ENCODE data around the gene CMTM4. TPM values are rescaled to one million over a fixed set of nuclear protein-coding genes. Genes with fewer than 3 reads are reported as not detected.
"Not testable (repeated sequence)": the region's sequence is repeated elsewhere in the genome, so short reads cannot be mapped to it uniquely, and the experiment has no call there.

CMTM4 gene
- total and polyA plus RNA-seq, 11 donors = 4.5 to 22.5 (median 12.2) TPM

DNA sequence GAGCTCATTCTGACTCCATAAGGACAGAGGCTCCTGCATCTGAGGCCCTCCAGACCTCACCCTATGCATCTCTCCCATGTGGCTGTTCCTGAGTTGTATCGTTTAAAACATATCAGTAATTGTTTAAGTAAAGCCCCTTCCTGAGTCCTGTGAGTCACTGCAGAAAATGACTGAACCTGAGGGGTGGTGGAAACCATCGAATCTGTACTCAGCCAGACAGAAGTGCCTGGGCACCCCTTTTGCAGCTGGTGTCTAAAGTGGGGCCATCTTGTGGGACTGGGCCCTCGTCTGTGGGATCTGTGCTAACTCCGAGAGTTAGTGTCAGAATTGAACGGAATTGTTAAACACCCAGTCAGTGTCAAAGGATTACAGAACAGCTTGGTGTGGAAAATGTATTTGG is 66.7 kb downstream of the CMTM4 start:
- intact Hi-C loops (cut with DNase I) = no loop called here
- no peak overlapping the region for H3K4me3 ChIP-seq
- no peak overlapping the region for H3K27ac ChIP-seq
- DNase-seq (peak in 1 of 5 donors; percentile 5), ATAC-seq (no peak)
- TF ChIP-seq POLR2A (IDR thresholded peaks at IDR 0.05) = no peak
- TF ChIP-seq, protein P1, sequence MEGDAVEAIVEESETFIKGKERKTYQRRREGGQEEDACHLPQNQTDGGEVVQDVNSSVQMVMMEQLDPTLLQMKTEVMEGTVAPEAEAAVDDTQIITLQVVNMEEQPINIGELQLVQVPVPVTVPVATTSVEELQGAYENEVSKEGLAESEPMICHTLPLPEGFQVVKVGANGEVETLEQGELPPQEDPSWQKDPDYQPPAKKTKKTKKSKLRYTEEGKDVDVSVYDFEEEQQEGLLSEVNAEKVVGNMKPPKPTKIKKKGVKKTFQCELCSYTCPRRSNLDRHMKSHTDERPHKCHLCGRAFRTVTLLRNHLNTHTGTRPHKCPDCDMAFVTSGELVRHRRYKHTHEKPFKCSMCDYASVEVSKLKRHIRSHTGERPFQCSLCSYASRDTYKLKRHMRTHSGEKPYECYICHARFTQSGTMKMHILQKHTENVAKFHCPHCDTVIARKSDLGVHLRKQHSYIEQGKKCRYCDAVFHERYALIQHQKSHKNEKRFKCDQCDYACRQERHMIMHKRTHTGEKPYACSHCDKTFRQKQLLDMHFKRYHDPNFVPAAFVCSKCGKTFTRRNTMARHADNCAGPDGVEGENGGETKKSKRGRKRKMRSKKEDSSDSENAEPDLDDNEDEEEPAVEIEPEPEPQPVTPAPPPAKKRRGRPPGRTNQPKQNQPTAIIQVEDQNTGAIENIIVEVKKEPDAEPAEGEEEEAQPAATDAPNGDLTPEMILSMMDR (IDR thresholded peaks at IDR 0.05) = no peak
- WGBS, 4 donors = 92 to 97% (median 93%) methylated on average over 5 of the region's 5 CpGs
- H3K27me3 ChIP-seq = no peaks in the 10 kb centered on the region
- H3K9me3 ChIP-seq = no peaks in the 10 kb centered on the region
- no peaks in the 10 kb centered on the region for H3K4me1 ChIP-seq
- no peaks in the 10 kb centered on the region for H3K36me3 ChIP-seq

DNA sequence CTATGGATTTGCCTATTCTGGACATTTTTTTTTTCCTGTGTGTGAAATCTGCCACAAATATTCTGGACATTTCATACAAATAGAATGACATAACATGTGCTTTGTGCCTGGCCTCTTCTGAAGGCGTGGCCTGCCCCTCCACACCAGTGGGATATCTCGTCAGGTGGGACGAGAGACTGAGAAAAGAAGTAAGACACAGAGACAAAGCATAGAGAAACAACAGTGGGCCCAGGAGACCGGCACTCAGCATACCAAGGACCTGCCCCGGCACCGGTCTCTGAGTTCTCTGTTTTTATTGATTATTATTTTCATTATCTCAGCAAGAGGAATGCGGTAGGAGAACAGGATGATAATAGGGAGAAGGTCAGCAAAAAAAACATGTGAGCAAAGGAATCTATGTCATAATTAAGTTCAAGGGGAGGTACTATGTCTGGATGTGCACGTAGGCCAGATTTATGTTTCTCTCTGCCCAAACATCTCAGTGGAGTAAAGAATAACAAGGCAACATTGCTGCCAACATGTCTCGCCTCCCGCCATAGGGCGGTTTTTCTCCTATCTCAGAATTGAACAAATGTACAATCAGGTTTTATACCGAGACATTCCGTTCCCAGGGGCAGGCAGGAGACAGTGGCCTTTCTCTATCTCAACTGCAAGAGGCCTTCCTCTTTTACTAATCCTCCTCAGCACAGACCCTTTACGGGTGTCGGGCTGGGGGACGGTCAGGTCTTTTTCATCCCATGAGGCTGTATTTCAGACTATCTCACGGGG is 68.7 kb downstream of the CMTM4 start:
- ATAC-seq; H3K4me1 ChIP-seq; H3K4me3 ChIP-seq; H3K27ac ChIP-seq; DNase-seq; H3K9me3 ChIP-seq; intact Hi-C loops (cut with DNase I); H3K27me3 ChIP-seq; H3K36me3 ChIP-seq: not testable (repeated sequence)
- 89 to 94% (median 92%) methylated on average over 17 of the region's 17 CpGs for WGBS, 4 donors

DNA sequence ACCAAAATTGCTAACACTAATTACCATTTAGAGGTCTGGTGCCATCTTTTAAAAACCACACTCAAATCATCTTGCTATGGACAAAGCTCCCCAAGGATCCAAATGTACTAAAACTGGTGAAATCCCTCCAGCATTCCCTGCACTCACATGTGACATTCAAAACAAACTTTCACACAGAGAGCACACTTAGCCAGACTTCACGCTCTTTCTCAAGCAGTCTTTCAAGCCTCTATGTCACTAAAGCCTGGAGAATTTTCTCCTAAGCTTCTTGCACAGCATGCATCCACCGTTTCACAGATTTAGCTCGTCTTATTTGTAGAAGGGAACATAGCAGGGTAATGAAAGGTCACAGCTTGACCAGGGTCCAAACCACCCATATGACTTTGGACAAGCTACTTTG is 72.8 kb downstream of the CMTM4 start:
- Histone ChIP-seq H3K9me3 (no peaks in the 10 kb centered on the region), H3K27me3 (no peaks in the 10 kb centered on the region), H3K27ac (no peak overlapping the region), H3K36me3 (peaks cover 0 to 14% (median 6%) of the 10 kb centered on the region in 9 donors), H3K4me1 (peaks cover 0 to 21% (median 11%) of the 10 kb centered on the region in 12 donors), H3K4me3 (no peak overlapping the region)
- TF ChIP-seq, protein P1 (IDR thresholded peaks at IDR 0.05) = no peak
- no peak for TF ChIP-seq POLR2A (IDR thresholded peaks at IDR 0.05)
- intact Hi-C loops (cut with DNase I) = no loop called here
- 86 to 94% (median 93%) methylated on average over 3 of the region's 3 CpGs for WGBS, 4 donors
- DNase-seq (no peak), ATAC-seq (no peak)

DNA sequence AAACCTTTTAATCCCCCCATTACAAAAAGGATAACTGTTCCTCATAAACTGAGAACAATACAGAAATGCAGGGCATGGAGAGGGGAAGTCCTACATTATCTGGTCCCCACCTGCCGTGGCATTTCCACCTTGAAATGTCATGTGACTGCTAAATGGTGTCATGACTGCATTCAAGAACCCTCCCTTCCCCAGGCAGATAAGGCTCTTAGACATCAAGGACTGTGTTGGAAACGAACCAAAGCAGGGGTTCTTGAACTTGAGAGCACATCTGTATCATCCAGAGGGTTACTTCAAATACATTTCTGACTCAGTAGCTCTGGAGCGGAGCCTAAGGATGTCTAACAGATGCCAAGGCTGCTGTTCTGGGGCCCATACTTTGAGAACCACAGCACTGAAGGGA is 73.7 kb downstream of the CMTM4 start:
- no peak for ATAC-seq
- Histone ChIP-seq H3K36me3 (peaks cover 0 to 14% (median 6%) of the 10 kb centered on the region in 9 donors), H3K9me3 (no peaks in the 10 kb centered on the region), H3K4me3 (no peak overlapping the region), H3K27me3 (no peaks in the 10 kb centered on the region), H3K27ac (no peak overlapping the region), H3K4me1 (peaks cover 0 to 30% (median 12%) of the 10 kb centered on the region in 12 donors)
- DNase-seq = no peak
- TF ChIP-seq, protein P1 (IDR thresholded peaks at IDR 0.05) = no peak
- no peak for TF ChIP-seq POLR2A (IDR thresholded peaks at IDR 0.05)
- intact Hi-C loops (cut with DNase I) = no loop called here
- WGBS, 4 donors = 61 to 78% (median 62%) methylated on average over 3 of the region's 3 CpGs
